HG03025 (cell line): Measurements from ENCODE around the gene CCNYL1.
"Not testable (repeated sequence)": the region's sequence is repeated elsewhere in the genome, so short reads cannot be mapped to it uniquely, and the experiment has no call there.

ENCODE experiments used
- ATAC-seq: cut with Tn5 transposase; IDR thresholded peaks from one replicate; pipeline ENCODE4 v1.9.1; 2021; ENCODE audit warnings: mild to moderate bottlenecking, moderate library complexity; ENCODE audit not compliant: unreplicated experiment, low FRiP score

CCNYL1 gene

DNA sequence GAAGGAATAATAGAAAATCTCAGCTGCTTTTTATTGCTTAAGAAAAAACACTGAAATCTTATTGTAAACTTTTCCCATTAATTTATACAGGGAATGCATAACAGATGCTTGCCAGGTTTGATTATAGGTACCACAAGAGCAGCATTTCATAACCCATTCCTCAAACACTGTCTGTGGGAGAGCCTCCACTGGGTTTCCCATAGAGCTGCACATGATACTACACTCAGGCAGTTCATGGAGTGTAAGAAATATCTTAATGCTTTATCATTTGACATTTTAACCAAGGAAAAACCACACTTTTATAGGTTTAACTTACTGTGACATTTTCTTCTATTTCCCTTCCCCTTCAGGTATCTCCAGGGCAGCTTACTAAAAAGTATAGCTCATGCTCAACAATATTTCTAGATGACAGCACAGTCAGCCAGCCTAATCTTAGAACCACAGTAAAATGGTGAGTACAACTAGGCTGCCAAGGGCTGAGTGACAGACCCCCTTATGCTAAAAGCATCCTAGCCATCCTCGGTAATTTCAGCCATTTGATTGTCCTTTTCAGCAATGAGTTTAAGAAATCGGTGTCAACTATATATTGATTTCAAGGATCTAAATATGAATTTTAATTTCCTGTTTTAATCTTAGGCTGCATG, 22.3 kb downstream of the CCNYL1 start:
- no peak for ATAC-seq

DNA sequence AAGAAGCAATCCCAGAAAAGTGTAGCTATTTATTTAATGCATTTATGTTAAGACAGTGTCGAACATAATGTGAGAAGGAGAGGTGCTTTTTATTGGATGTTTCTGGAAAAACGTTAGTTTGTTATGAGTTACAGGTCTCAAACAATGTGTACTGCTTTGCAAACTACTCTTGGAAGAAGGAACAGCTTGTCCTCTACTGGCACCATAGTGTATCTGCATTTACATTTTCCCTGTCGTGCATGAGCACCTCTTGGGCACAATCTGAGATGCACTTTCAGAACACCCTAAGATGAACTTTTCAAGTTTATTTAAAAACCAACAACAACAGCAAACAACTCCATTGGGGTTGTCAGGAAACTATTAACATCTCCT, 22.8 kb downstream of the CCNYL1 start:
- no peak for ATAC-seq

DNA sequence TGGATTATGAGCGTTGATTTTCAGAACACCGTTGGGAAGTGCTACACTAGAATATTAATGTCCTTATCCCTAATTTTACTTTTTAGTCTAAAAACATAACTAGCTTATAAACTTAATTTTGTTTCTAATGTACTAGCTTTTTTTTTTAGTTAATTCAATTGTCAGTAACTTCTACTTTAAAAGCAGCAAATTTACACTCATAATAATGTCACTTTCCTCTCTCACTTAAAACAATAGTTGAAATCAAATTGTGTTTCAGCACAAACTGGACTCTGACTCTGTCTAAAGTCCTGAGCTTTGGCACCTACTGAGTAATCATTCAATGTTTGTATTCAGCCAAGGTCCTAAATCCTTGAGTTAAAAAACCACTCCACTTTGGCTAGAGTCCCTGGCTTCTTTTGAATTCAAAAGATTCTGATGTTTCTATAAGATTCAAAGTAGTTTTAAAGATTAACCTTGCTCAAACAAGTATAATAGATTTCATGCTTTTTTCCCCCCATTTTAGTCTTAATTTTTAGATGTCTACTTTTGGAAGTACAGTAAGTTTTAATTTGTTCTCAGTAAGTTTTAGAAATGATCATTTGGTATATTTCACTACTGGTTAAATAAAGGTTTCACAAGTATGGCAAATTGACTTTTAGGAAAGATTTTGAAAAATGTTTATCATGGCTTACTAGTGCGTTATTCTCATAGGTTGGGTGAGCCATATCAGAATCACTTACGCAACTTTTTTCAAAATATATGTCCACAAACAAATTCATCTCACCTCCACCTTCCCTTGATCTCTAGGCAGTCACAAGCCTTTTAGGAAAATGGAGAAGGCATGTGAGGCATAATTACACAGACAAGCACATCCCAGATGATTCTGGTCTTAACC, 23.4 kb downstream of the CCNYL1 start:
- no peak for ATAC-seq

DNA sequence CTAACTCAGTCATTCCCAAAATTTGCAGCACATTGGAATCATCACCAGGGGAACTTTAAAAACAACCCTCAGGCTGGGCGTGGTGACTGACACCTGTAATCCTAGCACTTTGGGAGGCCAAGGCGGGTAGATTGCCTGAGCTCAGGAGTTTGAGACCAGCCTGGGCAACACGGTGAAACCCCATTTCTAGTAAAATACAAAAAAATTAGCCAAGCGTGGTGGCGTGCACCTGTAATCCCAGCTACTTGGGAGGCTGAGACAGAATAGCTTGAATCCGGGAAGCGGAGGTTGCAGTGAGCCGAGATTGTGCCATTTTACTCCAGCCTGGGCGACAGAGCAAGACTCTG, 24.0 kb downstream of the CCNYL1 start:
- ATAC-seq: not testable (repeated sequence)

DNA sequence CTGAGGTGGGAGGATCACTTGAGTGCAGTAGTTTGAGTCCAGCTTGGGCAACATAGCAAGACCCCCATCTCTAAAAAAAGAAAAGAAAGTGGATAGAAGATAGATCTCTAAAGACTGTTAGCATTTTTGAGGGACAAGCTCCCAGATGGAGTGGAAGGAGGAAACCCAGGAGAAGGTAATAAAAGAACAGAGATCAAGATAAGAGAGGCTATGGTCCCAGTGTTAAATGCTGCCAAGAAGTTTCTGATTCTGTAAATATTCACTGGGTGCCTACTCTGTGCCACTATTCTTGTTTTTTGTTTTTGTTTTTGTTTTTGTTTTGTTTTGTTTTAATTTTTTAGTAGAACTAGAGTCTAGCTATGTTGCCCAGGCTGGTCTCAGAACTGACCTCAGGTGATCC, 32.1 kb downstream of the CCNYL1 start:
- ATAC-seq: no peak

DNA sequence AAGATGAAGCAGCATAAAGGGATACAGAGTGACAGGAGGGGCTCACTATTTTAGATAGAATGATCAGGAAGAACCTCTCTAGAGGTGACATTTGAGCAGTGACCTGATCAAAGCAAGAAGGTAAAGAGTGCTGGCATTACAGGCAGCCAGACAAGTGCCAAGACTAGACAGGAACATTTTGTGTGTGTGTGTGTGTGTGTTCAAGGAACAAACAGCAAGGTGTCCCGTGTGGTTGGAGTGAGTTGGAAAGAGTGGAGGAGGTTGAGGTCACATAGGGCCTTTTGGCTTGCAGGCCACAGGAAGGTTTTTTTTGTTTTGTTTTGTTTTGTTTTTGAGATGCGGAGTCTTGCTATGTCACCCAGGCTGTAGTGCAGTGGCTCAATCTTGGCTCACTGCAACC, 32.6 kb downstream of the CCNYL1 start:
- no peak for ATAC-seq

DNA sequence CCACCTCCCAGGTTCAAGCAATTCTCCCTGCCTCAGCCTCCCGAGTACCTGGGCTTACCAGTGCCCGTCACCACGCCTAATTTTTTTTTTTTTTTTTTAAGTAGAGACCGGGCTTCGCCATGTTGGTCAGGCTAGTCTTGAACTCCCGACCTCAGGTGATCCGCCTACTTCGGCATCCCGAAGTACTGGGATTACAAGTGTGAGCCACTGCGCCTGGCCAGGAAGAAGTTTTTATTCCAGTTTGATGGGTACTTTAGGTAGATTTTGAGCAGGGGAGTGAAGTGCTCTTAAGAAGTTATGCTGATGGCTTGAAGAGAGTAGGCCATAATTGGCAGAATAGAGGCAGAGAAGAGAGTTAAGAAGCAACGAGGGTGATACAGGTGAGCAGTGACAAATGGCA, 33.0 kb downstream of the CCNYL1 start:
- ATAC-seq: no peak

DNA sequence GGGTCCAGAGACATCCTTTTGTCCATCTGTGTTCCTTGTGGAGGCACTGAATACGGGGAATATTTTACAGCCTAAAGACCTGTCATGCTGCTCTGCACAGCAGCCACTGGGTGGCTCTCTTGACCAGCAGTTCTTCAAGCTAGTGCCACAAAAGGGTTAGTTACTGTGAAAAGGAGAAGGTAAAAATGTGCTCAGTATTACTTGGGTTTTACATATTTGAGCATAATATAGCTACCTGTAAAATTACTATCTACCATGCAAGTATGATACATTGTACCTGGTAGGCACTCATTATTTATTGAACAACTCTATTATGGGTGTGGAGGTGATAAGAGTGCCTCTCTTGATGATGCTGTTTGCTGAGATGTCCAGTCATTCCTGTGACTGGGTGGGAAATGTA, 34.7 kb downstream of the CCNYL1 start:
- ATAC-seq: no peak

DNA sequence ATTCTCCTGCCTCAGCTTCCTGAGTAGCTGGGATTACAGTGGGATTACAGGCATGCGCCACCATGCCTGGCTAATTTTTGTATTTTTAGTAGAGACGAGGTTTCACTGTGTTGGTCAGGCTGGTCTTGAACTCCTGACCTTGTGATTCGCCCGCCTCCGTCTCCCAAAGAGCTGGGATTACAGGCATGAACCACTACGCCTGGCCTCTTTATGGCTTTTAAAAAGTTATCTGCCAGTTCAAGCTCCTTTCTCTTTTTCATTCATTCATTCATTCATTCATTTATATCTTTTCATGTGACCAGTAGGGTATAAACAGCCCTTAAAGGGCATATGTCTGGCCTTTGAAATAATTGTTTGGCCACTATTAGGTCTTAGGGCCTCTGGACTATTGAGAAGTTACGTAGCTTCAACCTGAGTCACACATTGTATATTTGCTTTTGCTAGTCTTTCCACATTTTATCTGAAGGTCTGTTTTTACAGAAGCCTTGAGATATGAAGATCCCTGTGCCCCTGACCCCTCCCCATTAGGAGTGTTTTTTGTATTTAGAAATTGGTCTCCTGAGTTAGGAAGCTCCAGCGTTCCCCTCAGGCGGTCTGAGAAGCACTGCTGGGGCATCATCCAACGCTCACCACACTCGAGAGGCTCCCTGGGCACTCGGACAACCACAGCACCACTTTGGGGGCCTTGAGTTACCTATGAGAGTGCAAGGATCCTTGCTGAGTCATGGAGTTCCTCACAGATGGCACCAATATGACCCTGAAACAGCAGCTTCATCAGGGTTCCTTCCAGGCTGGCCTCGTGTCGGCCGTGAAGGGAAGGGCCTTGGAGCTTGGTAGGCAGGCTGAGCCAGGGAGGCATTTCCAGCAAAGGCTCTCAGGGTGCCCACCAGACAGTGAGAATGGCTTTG, 36.5 kb downstream of the CCNYL1 start:
- no peak for ATAC-seq

DNA sequence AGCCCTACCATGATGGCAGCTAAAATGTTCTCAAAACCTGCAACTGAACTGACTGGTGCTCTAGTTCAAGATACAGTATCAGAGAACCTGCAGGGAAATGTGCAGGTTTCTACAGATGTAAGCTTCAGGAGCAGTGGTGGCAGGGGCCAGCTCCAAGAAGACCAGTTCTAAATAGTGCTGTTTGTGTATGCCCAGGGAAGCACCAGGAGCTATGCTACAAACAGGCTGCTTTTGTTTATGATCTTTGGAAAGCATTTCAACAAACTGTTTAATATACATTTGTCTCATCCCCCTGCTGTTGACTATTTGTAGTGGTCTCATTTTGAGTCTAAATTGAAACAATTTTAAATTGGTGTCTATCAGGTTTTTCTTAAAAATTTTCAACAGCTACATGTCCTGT, 37.6 kb downstream of the CCNYL1 start:
- ATAC-seq: no peak

DNA sequence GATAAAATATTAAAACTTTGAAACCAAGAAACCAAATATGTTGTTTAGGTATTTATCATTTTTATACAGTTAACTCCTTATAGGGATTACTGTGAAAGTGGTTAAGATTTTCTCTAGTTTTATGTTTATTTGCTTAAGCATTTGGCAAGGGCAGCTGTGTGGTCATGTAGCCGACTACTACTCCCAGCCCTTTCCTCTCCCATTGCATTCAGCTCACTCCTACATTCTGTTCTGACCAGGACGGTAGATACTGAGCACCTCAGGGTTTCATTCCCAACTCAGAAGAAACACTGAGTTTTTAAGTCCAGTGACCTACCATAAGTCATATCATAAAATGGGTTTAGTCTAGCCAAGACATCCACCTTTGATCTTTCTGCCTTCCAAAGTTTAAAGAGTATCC, 38.4 kb downstream of the CCNYL1 start:
- no peak for ATAC-seq

DNA sequence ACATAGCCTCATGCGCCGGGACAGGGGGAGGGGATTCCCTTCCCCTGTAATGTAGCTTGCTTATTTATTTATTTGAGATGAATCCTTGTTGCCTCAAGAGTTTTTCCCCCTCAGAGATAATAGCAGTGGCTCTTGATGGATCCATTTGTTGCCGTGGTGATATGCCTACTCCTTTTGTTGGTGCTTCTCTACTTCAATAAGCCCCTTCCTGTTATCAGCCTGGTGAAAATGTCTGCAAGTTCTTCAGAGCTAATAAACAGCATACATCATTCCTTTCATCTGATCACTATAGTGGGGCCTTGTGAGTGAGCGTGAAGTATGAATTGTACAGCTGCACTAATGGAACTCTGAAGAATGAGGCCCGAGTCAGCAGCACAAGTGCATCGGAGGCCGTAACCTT, 38.9 kb downstream of the CCNYL1 start:
- no peak for ATAC-seq

DNA sequence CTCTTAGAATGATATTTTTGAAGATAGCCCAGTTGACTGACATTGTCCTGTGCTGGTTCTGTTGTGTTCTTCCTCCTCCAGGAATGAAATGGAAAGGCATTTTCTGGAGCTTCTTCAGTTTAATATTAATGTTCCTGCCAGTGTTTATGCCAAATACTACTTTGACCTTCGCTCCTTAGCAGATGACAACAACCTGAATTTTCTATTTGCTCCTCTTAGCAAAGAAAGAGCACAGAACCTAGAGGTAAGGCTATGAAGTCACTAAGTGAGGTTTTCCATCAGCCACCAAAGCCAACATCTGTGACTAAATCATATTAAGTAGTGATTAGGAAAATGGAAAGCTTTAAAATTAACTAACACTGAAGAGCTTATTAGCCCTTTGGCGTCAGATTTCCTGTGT, 39.4 kb downstream of the CCNYL1 start:
- no peak for ATAC-seq

DNA sequence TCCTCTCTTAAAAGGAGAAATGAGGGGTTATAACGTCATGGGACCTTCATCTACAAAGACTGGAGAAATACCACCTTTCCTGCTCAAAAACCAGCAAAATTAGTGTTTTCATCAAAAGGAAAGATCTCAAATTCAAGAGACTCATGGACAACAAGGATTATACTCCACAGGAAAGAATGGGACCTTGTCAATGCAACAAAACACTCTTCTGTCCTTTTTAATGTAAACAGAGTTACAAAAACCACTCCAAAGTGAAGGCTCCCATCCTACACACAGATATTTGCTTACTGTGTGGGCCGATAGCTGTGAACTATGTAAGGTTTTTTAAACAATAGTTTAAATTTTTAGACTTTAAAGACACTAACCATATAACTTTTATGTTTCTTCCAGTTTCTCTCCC, 42.2 kb downstream of the CCNYL1 start:
- not testable (repeated sequence) for ATAC-seq

DNA sequence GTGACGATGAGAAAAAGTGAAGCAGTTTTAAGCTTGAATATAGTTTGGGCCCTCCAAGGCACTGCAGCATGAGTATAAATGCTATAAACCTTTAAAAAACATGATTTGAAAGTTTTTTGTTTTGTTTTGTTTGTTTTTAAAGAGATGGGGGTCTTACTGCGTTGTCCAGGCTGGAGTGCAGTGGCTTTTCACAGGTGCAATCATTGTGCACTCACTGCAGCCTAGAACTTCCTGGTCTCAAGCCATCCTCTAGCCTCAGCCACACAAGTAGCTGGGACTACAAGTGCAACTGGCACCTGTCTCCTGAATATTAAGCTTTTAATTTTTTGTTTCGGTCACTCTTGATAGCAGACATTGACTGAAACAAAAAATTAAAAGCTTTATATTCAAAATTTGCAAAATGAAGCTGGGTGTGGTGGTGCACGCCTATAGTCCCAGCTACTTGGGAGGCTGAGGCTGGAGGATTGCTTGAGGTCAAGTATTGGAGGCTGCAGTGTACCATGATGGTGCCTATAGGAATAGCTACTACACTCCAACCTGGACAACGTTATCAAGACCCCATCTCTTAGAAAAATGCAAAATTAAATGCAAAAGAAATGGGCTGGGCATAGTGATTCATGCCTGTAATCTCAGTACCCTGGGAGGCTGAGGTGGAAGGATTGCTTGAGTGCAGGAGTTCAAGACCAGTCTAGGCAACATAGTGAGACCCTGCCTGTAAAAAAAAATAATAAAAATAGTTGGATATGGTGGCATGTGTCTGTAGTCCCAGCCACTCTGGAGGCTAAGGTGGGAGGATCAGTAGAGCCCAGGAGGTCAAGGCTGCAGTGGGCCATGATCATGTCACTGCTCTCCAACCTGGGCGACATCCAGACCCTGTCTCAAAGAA, 43.3 kb downstream of the CCNYL1 start:
- ATAC-seq: no peak

DNA sequence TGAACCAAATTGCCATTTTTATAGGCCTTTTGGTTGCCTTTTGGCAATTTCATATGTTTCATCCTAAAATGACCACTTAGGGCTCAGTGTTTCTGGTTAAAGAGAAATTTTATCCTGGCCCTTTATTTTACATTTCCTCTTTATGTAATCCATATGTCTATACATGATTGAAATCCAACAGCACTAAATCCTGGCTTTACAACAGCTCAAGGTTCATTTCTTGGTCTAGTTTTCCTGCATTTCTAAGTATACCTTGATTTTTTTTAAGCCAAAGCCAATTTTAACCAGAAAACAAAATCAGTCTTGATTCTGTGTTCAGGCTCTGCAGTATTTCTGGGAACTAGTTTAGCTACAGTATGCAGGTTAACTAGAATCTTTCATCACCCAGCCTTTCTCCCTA, 46.6 kb downstream of the CCNYL1 start:
- no peak for ATAC-seq

DNA sequence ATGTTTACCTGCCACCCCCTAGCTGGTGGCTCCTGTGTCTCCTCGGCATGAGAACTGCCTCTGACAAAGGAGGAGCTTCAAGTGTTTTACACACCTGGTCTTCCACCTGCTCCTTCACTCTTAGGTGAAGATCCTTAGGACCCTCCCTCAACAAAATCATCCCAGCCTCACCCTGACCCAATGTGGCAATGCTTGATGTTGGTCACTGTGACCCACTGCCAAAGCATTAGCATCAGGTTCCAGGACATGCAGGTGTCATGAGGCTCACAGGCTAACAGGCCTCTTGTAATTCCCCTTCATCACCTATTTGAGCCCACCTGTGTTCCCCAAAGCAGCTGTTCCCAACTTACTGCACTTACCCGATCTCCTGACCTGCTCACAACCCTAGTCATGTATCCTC, 48.5 kb downstream of the CCNYL1 start:
- ATAC-seq: no peak

DNA sequence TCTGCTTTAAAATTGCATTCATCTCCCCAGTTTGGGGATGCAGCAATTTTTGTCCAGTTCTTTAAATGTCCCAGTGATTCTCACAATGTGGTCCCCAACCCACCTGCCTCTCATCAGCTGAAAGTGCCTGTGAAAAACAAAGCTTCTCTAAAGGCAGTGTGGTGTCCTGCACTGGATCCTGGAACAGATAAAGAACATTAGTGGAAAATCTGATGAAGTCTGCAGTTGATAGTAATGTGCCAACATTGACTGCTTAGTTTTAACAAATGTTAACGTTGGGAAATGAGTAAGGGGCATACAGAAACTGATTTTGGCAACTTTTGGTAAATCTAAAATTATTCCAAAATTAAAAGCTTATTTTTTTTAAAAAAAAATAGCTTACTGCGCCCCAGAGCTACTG, 49.0 kb downstream of the CCNYL1 start:
- no peak for ATAC-seq

DNA sequence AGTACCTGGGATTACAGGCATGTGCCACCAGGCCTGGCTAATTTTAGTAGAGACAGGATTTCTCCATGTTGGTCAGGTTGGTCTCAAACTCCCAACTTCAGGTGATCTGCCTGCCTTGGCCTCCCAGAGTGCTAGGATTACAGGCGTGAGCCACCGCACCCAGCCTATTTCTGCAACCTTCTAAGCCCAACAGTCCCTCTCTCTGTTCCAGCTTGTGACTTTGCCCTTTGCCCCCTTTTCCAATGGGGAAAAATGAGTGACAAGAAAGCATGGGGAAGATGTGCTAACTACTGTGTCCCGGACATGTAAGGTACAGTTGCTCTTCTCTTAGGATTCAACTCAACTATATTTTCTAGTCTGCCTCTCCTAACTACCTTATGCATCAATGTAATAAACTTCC, 50.0 kb downstream of the CCNYL1 start:
- not testable (repeated sequence) for ATAC-seq

DNA sequence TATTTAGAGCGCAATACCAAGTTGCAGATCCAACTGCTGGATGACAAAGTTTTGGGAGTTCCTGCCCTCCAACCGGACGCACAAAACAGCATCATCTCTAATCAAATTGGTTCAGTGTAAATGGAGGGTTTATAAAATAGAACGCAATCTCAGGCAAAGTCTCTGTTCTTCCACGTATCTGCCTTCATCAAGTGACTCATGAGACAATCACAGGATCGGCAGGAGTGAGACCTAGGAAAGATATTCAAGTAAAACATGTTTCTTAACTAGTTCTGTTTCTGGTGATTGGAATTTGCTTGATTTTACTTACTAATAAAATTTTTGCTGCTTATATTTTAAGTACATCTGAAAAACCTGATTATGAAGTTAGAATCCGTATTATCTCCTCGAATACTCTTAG, 50.7 kb downstream of the CCNYL1 start:
- no peak for ATAC-seq
